ENCODE data around the gene VEPH1. TPM values are rescaled to one million over a fixed set of nuclear protein-coding genes. Genes with fewer than 3 reads are reported as not detected.

Gene VEPH1
- total and polyA plus RNA-seq, 7 experiments from 2014 or later: 0.22 to 0.48 TPM; not detected in 5

DNA sequence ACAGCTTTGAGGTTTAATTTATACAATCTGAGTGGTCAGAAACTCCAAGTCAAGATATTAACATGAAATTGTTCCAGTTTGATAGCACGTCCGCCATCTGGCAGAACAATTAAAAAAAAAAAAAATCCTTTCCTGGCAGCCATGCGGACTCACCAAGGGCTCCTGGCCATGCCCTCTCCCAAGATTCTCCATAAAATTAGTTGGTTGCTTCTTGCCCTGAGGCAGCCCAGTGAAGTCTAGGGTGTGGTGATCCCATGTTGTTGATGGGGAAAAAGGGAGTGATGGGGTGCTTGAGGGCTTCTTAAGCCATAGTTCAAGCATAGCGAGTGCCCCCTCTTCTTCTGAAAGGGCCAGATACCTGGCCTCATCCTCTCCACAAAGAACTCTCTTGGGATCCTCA, 261.6 kb downstream of the VEPH1 start:
- H3K4me3 ChIP-seq (ENCODE audit: low read length): no peak overlapping the region
- Mint-ChIP-seq H3K36me3 (peaks cover 0 to 9% (median 0%) of the 10 kb centered on the region in 5 donors), H3K27me3 (peaks cover 0 to 8% (median 0%) of the 10 kb centered on the region in 5 donors), H3K9me3 (no peaks in the 10 kb centered on the region), H3K4me1 (peaks cover 0 to 8% (median 4%) of the 10 kb centered on the region in 7 donors), H3K4me3 (no peak overlapping the region), H3K27ac (peak overlapping the region in 1 of 9 donors; percentile 27)
- H3K27ac ChIP-seq (ENCODE audit: low read depth, low read length): no peak overlapping the region
- CTCF ChIA-PET: interaction anchor here (1.5 kb wide), 1 partner anchor 1091 kb away, joined by 6 read pairs; no protein-coding TSS in a partner anchor
- H3K27me3 ChIP-seq (ENCODE audit: control insufficient read depth in 2 of 2, insufficient read depth in 2 of 2, low read length in 2 of 2): no peaks in the 10 kb centered on the region
- no peaks in the 10 kb centered on the region for H3K9me3 ChIP-seq (ENCODE audit: control insufficient read depth in 2 of 3, low read length in 3 of 3)
- DNase-seq (no peak), ATAC-seq (no peak)
- H3K4me1 ChIP-seq (ENCODE audit: control insufficient read depth in 2 of 2, insufficient read depth in 2 of 2, low read length in 2 of 2): no peaks in the 10 kb centered on the region
- intact Hi-C loops (cut with micrococcal nuclease): no loop called here
- no peaks in the 10 kb centered on the region for H3K36me3 ChIP-seq (ENCODE audit: control insufficient read depth in 2 of 3, insufficient read depth in 3 of 3, low read length in 3 of 3)
- POLR2A ChIA-PET: no interaction called here

DNA sequence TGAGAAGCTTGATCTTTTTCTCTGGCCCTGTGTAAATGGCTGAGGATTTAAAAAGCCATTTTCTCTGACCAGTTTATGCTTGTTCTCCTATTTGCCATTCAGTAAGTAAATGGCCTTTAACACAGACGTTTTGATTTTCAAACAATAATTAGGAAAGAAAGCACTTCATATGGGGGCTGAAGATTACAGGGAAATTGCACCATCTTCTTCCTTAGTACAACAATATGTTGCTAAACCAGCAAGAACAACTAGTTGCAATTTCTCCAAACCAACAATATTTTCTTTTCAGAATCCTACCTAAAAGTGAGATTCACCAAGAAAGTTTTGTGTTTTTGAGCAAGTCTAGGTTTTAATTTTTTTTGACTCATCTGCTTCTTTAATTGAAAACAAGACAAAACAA, 262.8 kb downstream of the VEPH1 start:
- H3K36me3 ChIP-seq (ENCODE audit: control insufficient read depth in 2 of 3, insufficient read depth in 3 of 3, low read length in 3 of 3): no peaks in the 10 kb centered on the region
- ChIA-PET CTCF (interaction anchor here (1.5 kb wide), 1 partner anchor 1090 kb away, joined by 6 read pairs; no protein-coding TSS in a partner anchor), POLR2A (no interaction called here)
- intact Hi-C loops (cut with micrococcal nuclease): no loop called here
- no peaks in the 10 kb centered on the region for H3K9me3 ChIP-seq (ENCODE audit: control insufficient read depth in 2 of 3, low read length in 3 of 3)
- Mint-ChIP-seq H3K27me3 (peaks cover 0 to 8% (median 0%) of the 10 kb centered on the region in 5 donors), H3K27ac (no peak overlapping the region), H3K4me1 (peaks cover 0 to 6% (median 4%) of the 10 kb centered on the region in 7 donors), H3K9me3 (no peaks in the 10 kb centered on the region), H3K4me3 (no peak overlapping the region), H3K36me3 (peaks cover 0 to 9% (median 0%) of the 10 kb centered on the region in 5 donors)
- DNase-seq (no peak), ATAC-seq (no peak)
- no peak overlapping the region for H3K4me3 ChIP-seq (ENCODE audit: low read length)
- H3K27ac ChIP-seq (ENCODE audit: low read depth, low read length): no peak overlapping the region
- no peaks in the 10 kb centered on the region for H3K27me3 ChIP-seq (ENCODE audit: control insufficient read depth in 2 of 2, insufficient read depth in 2 of 2, low read length in 2 of 2)
- H3K4me1 ChIP-seq (ENCODE audit: control insufficient read depth in 2 of 2, insufficient read depth in 2 of 2, low read length in 2 of 2): no peaks in the 10 kb centered on the region

DNA sequence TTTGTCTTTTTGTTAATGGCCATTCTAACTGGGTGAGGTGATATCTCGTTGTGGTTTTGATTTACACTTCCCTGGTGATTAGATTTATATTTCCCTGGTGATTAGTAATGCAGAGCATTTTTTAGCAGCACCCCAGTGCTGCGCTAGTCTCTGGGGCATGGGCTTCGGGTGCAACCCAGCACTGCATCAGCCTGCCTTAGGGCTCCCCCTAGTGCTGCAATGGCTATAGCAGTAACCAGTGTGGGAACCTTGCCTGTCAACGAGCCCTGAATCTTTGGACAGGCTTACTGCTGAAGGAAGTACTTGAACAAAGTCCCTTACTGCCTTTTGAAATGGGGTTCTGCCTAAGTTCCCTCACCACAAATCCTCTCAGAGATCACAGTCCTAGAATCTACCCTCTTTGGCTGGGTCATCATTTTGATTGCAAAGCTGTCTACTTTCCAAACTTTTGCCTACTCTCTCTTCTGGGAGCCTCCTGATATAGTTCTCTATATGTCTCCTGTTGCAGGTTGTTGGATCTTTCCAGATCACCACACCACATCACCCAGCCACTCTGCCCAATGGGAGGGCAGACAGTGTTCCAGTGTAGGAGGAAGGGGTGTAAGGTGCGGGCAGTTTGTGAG, 264.0 kb downstream of the VEPH1 start:
- no peaks in the 10 kb centered on the region for H3K9me3 ChIP-seq (ENCODE audit: control insufficient read depth in 2 of 3, low read length in 3 of 3)
- no peak overlapping the region for H3K4me3 Mint-ChIP-seq
- peaks cover 0 to 10% (median 0%) of the 10 kb centered on the region in 5 donors for H3K36me3 Mint-ChIP-seq
- ChIA-PET CTCF (no interaction called here), POLR2A (interaction anchor here (0.6 kb wide), 1 partner anchor 78 kb away, joined by 5 read pairs; no protein-coding TSS in a partner anchor)
- DNase-seq: peak; percentile 42 to 72 (median 58)
- peaks cover 0 to 6% (median 4%) of the 10 kb centered on the region in 7 donors for H3K4me1 Mint-ChIP-seq
- H3K9me3 Mint-ChIP-seq: no peaks in the 10 kb centered on the region
- ATAC-seq: peak; percentile 100
- no peak overlapping the region for H3K4me3 ChIP-seq (ENCODE audit: low read length)
- H3K27ac Mint-ChIP-seq: no peak overlapping the region
- H3K4me1 ChIP-seq (ENCODE audit: control insufficient read depth in 2 of 2, insufficient read depth in 2 of 2, low read length in 2 of 2): no peaks in the 10 kb centered on the region
- peaks cover 0 to 8% (median 0%) of the 10 kb centered on the region in 5 donors for H3K27me3 Mint-ChIP-seq
- H3K36me3 ChIP-seq (ENCODE audit: control insufficient read depth in 2 of 3, insufficient read depth in 3 of 3, low read length in 3 of 3): no peaks in the 10 kb centered on the region
- intact Hi-C loops (cut with micrococcal nuclease): loop anchor here (1.0 kb wide), 7 partner anchors 35 to 1089 kb away; partner anchors contain the start of genes CCNL1 (in 2 of the 2), SSR3 (in 1 of the 2) and TIPARP (in 1 of the 2)
- no peak overlapping the region for H3K27ac ChIP-seq (ENCODE audit: low read depth, low read length)
- H3K27me3 ChIP-seq (ENCODE audit: control insufficient read depth in 2 of 2, insufficient read depth in 2 of 2, low read length in 2 of 2): no peaks in the 10 kb centered on the region

DNA sequence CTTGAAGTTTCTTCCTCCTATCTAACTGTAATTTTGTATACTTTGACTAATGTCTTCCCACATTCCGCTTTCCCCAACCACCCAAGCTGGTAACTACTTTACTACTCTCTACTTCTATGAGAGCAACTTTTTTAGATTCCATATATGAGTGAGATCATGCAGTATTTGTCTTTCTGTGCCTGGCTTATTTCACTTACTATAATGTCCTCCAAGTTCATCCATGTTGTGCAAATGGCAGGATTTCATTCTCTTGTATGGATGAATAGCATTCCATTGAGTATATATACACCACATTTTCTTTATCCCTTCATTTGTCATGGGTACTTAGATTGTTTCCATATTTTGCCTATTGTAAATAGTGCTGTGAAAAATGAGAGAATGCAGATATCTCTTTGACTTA, 264.8 kb downstream of the VEPH1 start:
- H3K4me1 Mint-ChIP-seq: peaks cover 0 to 6% (median 4%) of the 10 kb centered on the region in 7 donors
- Histone ChIP-seq H3K27ac (ENCODE audit: low read depth, low read length) (no peak overlapping the region), H3K4me1 (ENCODE audit: control insufficient read depth in 2 of 2, insufficient read depth in 2 of 2, low read length in 2 of 2) (no peaks in the 10 kb centered on the region), H3K27me3 (ENCODE audit: control insufficient read depth in 2 of 2, insufficient read depth in 2 of 2, low read length in 2 of 2) (no peaks in the 10 kb centered on the region), H3K9me3 (ENCODE audit: control insufficient read depth in 2 of 3, low read length in 3 of 3) (no peaks in the 10 kb centered on the region), H3K36me3 (ENCODE audit: control insufficient read depth in 2 of 3, insufficient read depth in 3 of 3, low read length in 3 of 3) (no peaks in the 10 kb centered on the region), H3K4me3 (ENCODE audit: low read length) (no peak overlapping the region)
- H3K4me3 Mint-ChIP-seq: no peak overlapping the region
- ChIA-PET POLR2A (interaction anchor here (1.2 kb wide), 1 partner anchor 63 kb away, joined by 3 read pairs; no protein-coding TSS in a partner anchor), CTCF (interaction anchor here (0.7 kb wide), 1 partner anchor 36 kb away, joined by 4 read pairs; no protein-coding TSS in a partner anchor)
- peaks cover 0 to 5% (median 0%) of the 10 kb centered on the region in 5 donors for H3K27me3 Mint-ChIP-seq
- peaks cover 0 to 10% (median 0%) of the 10 kb centered on the region in 5 donors for H3K36me3 Mint-ChIP-seq
- DNase-seq (no peak), ATAC-seq (no peak)
- H3K9me3 Mint-ChIP-seq: no peaks in the 10 kb centered on the region
- H3K27ac Mint-ChIP-seq: no peak overlapping the region
- intact Hi-C loops (cut with micrococcal nuclease): no loop called here

DNA sequence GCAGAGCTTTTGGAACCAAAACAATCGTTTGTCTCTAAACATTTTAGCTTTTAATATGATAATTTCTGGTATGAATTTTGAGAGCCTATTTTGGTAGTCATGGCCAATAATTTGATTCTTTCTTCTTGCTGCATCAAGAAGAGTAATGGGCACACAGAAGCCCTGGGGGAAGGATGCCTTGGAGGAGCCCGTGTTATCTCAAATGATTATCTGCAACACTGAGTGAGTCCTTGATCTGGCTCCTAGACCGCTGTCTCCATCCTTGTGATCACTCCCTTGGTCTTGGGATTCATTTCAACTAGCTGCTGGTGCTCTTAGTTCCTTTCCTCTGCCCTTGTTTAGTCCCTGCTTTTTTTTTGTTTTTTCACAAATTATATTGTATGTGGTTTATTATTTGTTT, 265.3 kb downstream of the VEPH1 start:
- POLR2A ChIA-PET: interaction anchor here (1.2 kb wide), 1 partner anchor 62 kb away, joined by 3 read pairs; no protein-coding TSS in a partner anchor
- Histone ChIP-seq H3K4me3 (ENCODE audit: low read length) (no peak overlapping the region), H3K27ac (ENCODE audit: low read depth, low read length) (no peak overlapping the region), H3K9me3 (ENCODE audit: control insufficient read depth in 2 of 3, low read length in 3 of 3) (no peaks in the 10 kb centered on the region), H3K36me3 (ENCODE audit: control insufficient read depth in 2 of 3, insufficient read depth in 3 of 3, low read length in 3 of 3) (no peaks in the 10 kb centered on the region), H3K27me3 (ENCODE audit: control insufficient read depth in 2 of 2, insufficient read depth in 2 of 2, low read length in 2 of 2) (no peaks in the 10 kb centered on the region), H3K4me1 (ENCODE audit: control insufficient read depth in 2 of 2, insufficient read depth in 2 of 2, low read length in 2 of 2) (no peaks in the 10 kb centered on the region)
- Mint-ChIP-seq H3K4me3 (no peak overlapping the region), H3K4me1 (peaks cover 0 to 6% (median 4%) of the 10 kb centered on the region in 7 donors), H3K9me3 (no peaks in the 10 kb centered on the region), H3K27ac (peak overlapping the region in 1 of 9 donors; percentile 33), H3K27me3 (peaks cover 0 to 5% (median 0%) of the 10 kb centered on the region in 5 donors), H3K36me3 (peaks cover 0 to 10% (median 0%) of the 10 kb centered on the region in 5 donors)
- CTCF ChIA-PET: no interaction called here
- DNase-seq: no peak
- no peak for ATAC-seq
- intact Hi-C loops (cut with micrococcal nuclease): no loop called here

DNA sequence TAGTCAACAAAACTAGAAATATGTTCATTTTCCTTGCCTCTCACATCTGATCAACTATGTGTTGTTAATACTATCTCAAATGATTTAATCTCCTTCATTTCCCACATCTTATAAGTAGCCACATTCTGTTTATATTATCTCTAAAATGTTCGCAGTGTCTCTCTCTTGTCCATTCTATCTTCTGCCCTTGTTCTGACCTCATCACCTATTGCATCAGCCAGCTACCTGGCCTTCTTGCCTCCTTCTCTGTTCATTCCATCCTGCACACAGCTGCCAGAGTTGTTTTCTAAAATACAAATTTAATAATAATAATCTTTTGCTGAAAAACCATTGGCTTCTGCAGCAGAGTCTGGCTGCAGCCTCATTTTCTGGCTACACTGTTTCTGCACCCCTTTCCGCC, 267.9 kb downstream of the VEPH1 start:
- Mint-ChIP-seq H3K4me1 (peaks cover 0 to 6% (median 4%) of the 10 kb centered on the region in 7 donors), H3K27ac (no peak overlapping the region), H3K27me3 (peaks cover 0 to 8% (median 0%) of the 10 kb centered on the region in 5 donors), H3K36me3 (peaks cover 0 to 5% (median 0%) of the 10 kb centered on the region in 5 donors), H3K4me3 (no peak overlapping the region), H3K9me3 (peaks cover 0 to 2% (median 0%) of the 10 kb centered on the region in 11 donors)
- H3K4me1 ChIP-seq (ENCODE audit: control insufficient read depth in 2 of 2, insufficient read depth in 2 of 2, low read length in 2 of 2): no peaks in the 10 kb centered on the region
- DNase-seq (no peak), ATAC-seq (no peak)
- no peak overlapping the region for H3K27ac ChIP-seq (ENCODE audit: low read depth, low read length)
- H3K4me3 ChIP-seq (ENCODE audit: low read length): no peak overlapping the region
- no peaks in the 10 kb centered on the region for H3K36me3 ChIP-seq (ENCODE audit: control insufficient read depth in 2 of 3, insufficient read depth in 3 of 3, low read length in 3 of 3)
- intact Hi-C loops (cut with micrococcal nuclease): no loop called here
- POLR2A ChIA-PET: no interaction called here
- H3K9me3 ChIP-seq (ENCODE audit: control insufficient read depth in 2 of 3, low read length in 3 of 3): no peaks in the 10 kb centered on the region
- CTCF ChIA-PET: no interaction called here
- H3K27me3 ChIP-seq (ENCODE audit: control insufficient read depth in 2 of 2, insufficient read depth in 2 of 2, low read length in 2 of 2): no peaks in the 10 kb centered on the region
